Breast epithelium (tissue), 4 donors: ENCODE data around the gene DDX31. TPM values are rescaled to one million over a fixed set of nuclear protein-coding genes. Genes with fewer than 3 reads are reported as not detected.

Experiments
- DNase-seq, 2 donors: peaks; one replicate each; pipeline ENCODE4 v3.0.0-alpha.2; 2019; ENCODE audit warnings: low spot score in 2 of 2
- H3K27ac ChIP-seq, 2 donors: fragments of 200-600 bp; sonication (generic) in 1 of 2; one replicate each; pipeline ENCODE4 v1.5.1; 2016 to 2019; ENCODE audit warnings: mild to moderate bottlenecking in 1 of 2
- H3K27me3 ChIP-seq, 2 donors: fragments of 200-600 bp; sonication (generic) in 1 of 2; one replicate each; pipeline versions ENCODE4 v1.5.1 to v1.6.0; 2017 to 2019; ENCODE audit warnings: control low read depth in 1 of 2, mild to moderate bottlenecking in 1 of 2
- H3K36me3 ChIP-seq: fragments of 200-600 bp; one replicate; pipeline ENCODE4 v1.5.1; 2019
- H3K4me1 ChIP-seq, 2 donors: fragments of 200-600 bp; sonication (generic); one replicate each; pipeline ENCODE4 v1.5.1; 2016 to 2019; ENCODE audit warnings: control low read depth in 1 of 2
- H3K4me3 ChIP-seq, 3 donors: fragments of 200-600 bp; sonication (generic); 1 replicate in 2 of 3; 2 replicates in 1 of 3; pipeline ENCODE4 v1.5.1; 2016 to 2019; ENCODE audit warnings: mild to moderate bottlenecking in 3 of 3, moderate library complexity in 2 of 3
- H3K9me3 ChIP-seq, 2 donors: fragments of 200-600 bp; sonication (generic) in 1 of 2; one replicate each; pipeline ENCODE4 v1.5.1; 2016 to 2019; ENCODE audit warnings: control low read depth in 1 of 2
- POLR2A ChIP-seq: fragments of 450-650 bp; IDR thresholded peaks from one replicate; pipeline ENCODE4 v1.6.1; 2016; ENCODE audit warnings: antibody characterized with exemption, mild to moderate bottlenecking, moderate library complexity
- POLR2AphosphoS5 ChIP-seq, 3 donors: sonication (generic); formaldehyde crosslinking; IDR thresholded peaks; one replicate each; pipeline ENCODE4 v1.6.1; 2017; ENCODE audit warnings: antibody characterized with exemption in 3 of 3
- intact Hi-C: fragments of 100-400 bp; cut with DNase I; formaldehyde crosslinking; loops from one replicate; pipeline ENCODE4 v1.15.1; 2023; ENCODE audit warnings: low total_unique reads
- total RNA-seq, 3 donors: library from RNA; depleted of rRNA; stranded (reverse); fragments of >200 nt; gene quantifications; one replicate each; pipeline ENCODE4 v1.1.0, GENCODE V29; 2016
- TF ChIP-seq, protein P1 (sequence below), 3 donors: fragments of 450-650 bp; IDR thresholded peaks; one replicate each; pipeline ENCODE4 v1.5.1; 2016 to 2017; ENCODE audit warnings: antibody characterized with exemption in 3 of 3, mild to moderate bottlenecking in 3 of 3, moderate library complexity in 3 of 3

The DDX31 gene
- total RNA-seq, 3 donors from 2014 or later, result 10.2 to 23.6 (median 19.0) TPM

DNA sequence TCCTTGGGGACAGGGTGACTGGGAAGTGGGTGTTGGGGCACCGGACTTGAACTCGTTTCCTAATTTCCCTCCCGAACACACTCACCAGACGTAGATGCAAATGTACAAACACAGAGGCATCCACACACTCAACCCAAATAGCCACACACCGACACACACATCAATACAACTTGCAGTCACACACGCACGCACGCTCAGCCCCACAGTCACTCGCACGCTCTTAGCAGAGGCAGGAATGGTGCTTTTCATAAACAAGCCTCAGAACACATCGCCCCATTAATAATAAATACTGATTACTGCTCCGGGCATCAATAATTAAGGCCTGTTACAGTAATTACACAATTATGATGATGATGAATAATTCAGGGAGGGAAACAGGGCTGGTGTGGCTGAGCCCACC lies 81.7 kb downstream of the DDX31 start:
- no peaks in the 10 kb centered on the region for H3K4me1 ChIP-seq
- TF ChIP-seq, protein P1, sequence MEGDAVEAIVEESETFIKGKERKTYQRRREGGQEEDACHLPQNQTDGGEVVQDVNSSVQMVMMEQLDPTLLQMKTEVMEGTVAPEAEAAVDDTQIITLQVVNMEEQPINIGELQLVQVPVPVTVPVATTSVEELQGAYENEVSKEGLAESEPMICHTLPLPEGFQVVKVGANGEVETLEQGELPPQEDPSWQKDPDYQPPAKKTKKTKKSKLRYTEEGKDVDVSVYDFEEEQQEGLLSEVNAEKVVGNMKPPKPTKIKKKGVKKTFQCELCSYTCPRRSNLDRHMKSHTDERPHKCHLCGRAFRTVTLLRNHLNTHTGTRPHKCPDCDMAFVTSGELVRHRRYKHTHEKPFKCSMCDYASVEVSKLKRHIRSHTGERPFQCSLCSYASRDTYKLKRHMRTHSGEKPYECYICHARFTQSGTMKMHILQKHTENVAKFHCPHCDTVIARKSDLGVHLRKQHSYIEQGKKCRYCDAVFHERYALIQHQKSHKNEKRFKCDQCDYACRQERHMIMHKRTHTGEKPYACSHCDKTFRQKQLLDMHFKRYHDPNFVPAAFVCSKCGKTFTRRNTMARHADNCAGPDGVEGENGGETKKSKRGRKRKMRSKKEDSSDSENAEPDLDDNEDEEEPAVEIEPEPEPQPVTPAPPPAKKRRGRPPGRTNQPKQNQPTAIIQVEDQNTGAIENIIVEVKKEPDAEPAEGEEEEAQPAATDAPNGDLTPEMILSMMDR (IDR thresholded peaks at IDR 0.05), result no peak
- TF ChIP-seq POLR2AphosphoS5 (IDR thresholded peaks at IDR 0.05) (no peak), POLR2A (no peak)
- no peak overlapping the region for H3K27ac ChIP-seq
- DNase-seq, result no peak
- H3K27me3 ChIP-seq, result peaks cover 18 to 85% of the 10 kb centered on the region in 2 donors
- intact Hi-C loops, result no loop called here
- H3K36me3 ChIP-seq, result no peaks in the 10 kb centered on the region
- H3K9me3 ChIP-seq, result no peaks in the 10 kb centered on the region
- no peak overlapping the region for H3K4me3 ChIP-seq

DNA sequence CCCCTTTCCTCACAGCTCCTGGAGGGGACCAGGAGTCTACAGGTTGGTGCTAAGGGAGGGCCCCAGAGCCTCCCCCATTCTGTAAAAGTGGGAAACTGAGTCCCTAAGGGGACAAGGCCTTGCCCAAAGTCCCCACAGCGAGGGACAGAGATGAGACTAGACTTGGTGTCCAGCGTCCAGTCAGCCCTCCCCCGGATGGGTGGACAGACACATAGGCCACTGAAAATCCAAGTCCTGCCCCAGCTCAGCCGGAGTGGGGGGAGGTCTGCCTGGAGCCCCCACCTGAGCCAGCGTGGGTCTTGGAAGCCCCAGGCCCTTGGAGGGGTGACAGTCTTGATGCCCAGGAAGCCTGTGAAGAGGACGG lies 82.2 kb downstream of the DDX31 start:
- DNase-seq, result no peak
- Histone ChIP-seq H3K27me3 (peaks cover 22 to 90% of the 10 kb centered on the region in 2 donors), H3K4me3 (no peak overlapping the region), H3K36me3 (no peaks in the 10 kb centered on the region), H3K9me3 (no peaks in the 10 kb centered on the region), H3K27ac (no peak overlapping the region), H3K4me1 (no peaks in the 10 kb centered on the region)
- intact Hi-C loops, result no loop called here
- TF ChIP-seq POLR2A, result no peak
- no peak for TF ChIP-seq POLR2AphosphoS5 (IDR thresholded peaks at IDR 0.05)
- TF ChIP-seq, protein P1 (IDR thresholded peaks at IDR 0.05), result no peak

DNA sequence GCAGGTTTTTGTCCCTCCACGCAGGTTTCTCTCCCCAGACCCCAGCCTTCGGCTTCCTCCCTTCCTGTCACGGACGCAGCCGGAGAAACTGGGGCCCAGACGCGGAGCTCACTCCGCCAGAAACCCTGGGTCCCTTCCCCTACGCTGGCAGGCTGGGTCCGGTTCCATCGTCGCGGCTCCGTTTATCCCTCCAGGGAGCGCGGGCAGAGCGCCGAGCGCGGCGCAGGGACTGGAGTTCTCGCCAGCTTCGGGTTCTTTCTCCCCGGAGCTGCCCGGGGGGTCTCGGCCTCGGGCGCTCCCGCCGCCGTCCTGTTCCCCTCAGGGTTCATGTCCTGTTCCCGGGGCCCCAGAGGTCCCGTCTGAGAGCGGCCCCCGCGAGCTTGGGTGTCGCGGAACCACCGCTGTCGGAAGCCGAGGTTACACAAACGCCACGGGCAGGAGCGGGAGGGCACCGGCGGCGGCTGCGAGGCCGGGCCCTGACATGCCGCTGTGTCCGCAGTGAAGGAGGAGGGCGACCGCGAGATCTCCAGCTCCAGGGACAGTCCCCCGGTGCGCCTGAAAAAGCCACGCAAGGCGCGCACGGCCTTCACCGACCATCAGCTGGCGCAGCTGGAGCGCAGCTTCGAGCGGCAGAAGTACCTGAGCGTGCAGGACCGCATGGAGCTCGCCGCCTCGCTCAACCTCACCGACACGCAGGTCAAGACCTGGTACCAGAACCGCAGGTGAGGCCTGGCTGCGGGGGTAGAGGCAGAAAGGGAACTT lies 82.8 kb downstream of the DDX31 start:
- Histone ChIP-seq H3K36me3 (no peaks in the 10 kb centered on the region), H3K4me1 (no peaks in the 10 kb centered on the region), H3K27me3 (peaks cover 24 to 94% of the 10 kb centered on the region in 2 donors), H3K9me3 (no peaks in the 10 kb centered on the region), H3K27ac (no peak overlapping the region), H3K4me3 (no peak overlapping the region)
- no peak for DNase-seq
- TF ChIP-seq POLR2AphosphoS5 (IDR thresholded peaks at IDR 0.05), result no peak
- no peak for TF ChIP-seq POLR2A
- TF ChIP-seq, protein P1 (IDR thresholded peaks at IDR 0.05), result no peak
- intact Hi-C loops, result no loop called here

DNA sequence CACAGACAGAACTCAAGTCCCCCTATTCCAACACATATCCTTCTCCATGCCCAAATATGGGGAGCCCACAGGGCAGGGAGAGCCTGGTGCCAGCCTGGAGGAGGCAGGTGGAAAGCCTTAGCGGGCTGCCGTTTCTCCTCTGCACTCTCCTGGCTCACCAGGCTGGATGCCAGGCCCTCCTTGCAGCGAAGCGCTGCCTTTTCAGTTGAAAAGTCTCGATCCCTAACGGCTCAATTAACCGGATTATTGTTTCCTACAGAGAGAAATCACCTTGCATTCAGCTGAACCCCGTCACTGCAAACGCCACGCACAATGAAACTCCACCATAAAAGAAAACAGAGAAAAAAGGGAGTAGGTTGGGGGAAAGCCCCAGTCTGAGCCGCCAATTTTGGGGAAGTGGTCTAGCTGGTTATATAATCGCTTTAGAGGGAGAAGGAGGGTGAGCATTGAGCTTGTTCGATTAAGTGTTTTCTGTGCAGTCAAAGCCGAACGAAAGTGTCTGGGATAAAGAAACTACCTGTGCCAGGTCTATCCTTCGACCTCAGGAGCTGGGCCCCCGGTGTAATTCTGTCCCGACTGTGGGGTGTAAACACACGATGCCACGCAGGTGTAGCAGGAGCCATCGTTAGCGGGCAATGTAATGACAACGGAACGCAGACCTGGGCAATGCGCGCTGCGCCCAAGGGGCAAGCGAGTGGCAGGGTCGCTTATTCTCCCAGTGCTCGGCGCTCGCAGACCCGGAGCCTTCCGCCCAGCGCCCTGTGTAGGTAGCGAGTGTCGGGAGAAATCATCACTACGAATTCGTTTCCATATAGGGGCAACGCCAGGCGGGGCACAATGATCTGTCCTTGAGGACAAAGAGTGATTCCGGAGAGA lies 83.6 kb downstream of the DDX31 start:
- no peaks in the 10 kb centered on the region for H3K36me3 ChIP-seq
- no peaks in the 10 kb centered on the region for H3K4me1 ChIP-seq
- intact Hi-C loops, result no loop called here
- DNase-seq, result no peak
- H3K27ac ChIP-seq, result no peak overlapping the region
- H3K4me3 ChIP-seq, result no peak overlapping the region
- H3K27me3 ChIP-seq, result peaks cover 24 to 97% of the 10 kb centered on the region in 2 donors
- H3K9me3 ChIP-seq, result no peaks in the 10 kb centered on the region
- TF ChIP-seq POLR2A, result no peak
- no peak for TF ChIP-seq POLR2AphosphoS5 (IDR thresholded peaks at IDR 0.05)
- TF ChIP-seq, protein P1 (IDR thresholded peaks at IDR 0.05), result no peak
